Stimulated activated memory B cell treated with anti-CD40 and anti-IgM and Interleukin-4, amounts not matched to agents 10 μg/mL and 1 μg/mL and 100 μg/mL, for 72 hours (primary cell): ENCODE data around the gene PRR11.

ENCODE experiments used
- ATAC-seq: fragments of 150-1000 bp; cut with Tn5 transposase; 2 replicates; pipeline ENCODE4 v1.10.0; 2021
- H3K27ac Mint-ChIP-seq: one replicate; pipeline ENCODE4 v1.8.0; 2022; ENCODE audit warnings: mild to moderate bottlenecking, mixed read lengths
- H3K27me3 Mint-ChIP-seq: one replicate; pipeline ENCODE4 v1.8.0; 2022; ENCODE audit warnings: mixed read lengths
- H3K36me3 Mint-ChIP-seq: one replicate; pipeline ENCODE4 v1.8.0; 2022; ENCODE audit warnings: mixed read lengths
- H3K4me1 Mint-ChIP-seq: one replicate; pipeline ENCODE4 v1.8.0; 2022; ENCODE audit warnings: mixed read lengths
- H3K4me3 Mint-ChIP-seq: one replicate; pipeline ENCODE4 v1.8.0; 2022; ENCODE audit warnings: mild to moderate bottlenecking, moderate library complexity, mixed read lengths
- H3K9me3 Mint-ChIP-seq: one replicate; pipeline ENCODE4 v1.8.0; 2022; ENCODE audit warnings: mixed read lengths

Gene PRR11

GRCh38 chr17:59139939-59140338 lies 15.6 kb upstream of the PRR11 start:
- Mint-ChIP-seq H3K36me3 (peaks cover 9% of the 10 kb centered on the region), H3K9me3 (no peaks in the 10 kb centered on the region), H3K27ac (no peak overlapping the region), H3K27me3 (no peaks in the 10 kb centered on the region), H3K4me1 (no peaks in the 10 kb centered on the region), H3K4me3 (no peak overlapping the region)
- no peak for ATAC-seq

GRCh38 chr17:59141860-59142259 lies 13.7 kb upstream of the PRR11 start:
- no peak overlapping the region for H3K4me3 Mint-ChIP-seq
- H3K9me3 Mint-ChIP-seq: no peaks in the 10 kb centered on the region
- peaks cover 16% of the 10 kb centered on the region for H3K36me3 Mint-ChIP-seq
- no peak for ATAC-seq
- H3K27me3 Mint-ChIP-seq: no peaks in the 10 kb centered on the region
- peaks cover 8% of the 10 kb centered on the region for H3K4me1 Mint-ChIP-seq
- H3K27ac Mint-ChIP-seq: no peak overlapping the region

GRCh38 chr17:59145571-59146096 lies 9.9 kb upstream of the PRR11 start:
- H3K4me1 Mint-ChIP-seq: peaks cover 15% of the 10 kb centered on the region
- ATAC-seq: no peak
- H3K4me3 Mint-ChIP-seq: no peak overlapping the region
- H3K27me3 Mint-ChIP-seq: no peaks in the 10 kb centered on the region
- no peak overlapping the region for H3K27ac Mint-ChIP-seq
- peaks cover 16% of the 10 kb centered on the region for H3K36me3 Mint-ChIP-seq
- H3K9me3 Mint-ChIP-seq: no peaks in the 10 kb centered on the region

GRCh38 chr17:59149051-59149450 lies 6.5 kb upstream of the PRR11 start:
- no peak overlapping the region for H3K27ac Mint-ChIP-seq
- H3K36me3 Mint-ChIP-seq: peaks cover 13% of the 10 kb centered on the region
- no peaks in the 10 kb centered on the region for H3K27me3 Mint-ChIP-seq
- no peak overlapping the region for H3K4me3 Mint-ChIP-seq
- H3K9me3 Mint-ChIP-seq: no peaks in the 10 kb centered on the region
- peaks cover 26% of the 10 kb centered on the region for H3K4me1 Mint-ChIP-seq
- ATAC-seq: no peak

- Mint-ChIP-seq H3K4me1 (peaks cover 30% of the 10 kb centered on the region), H3K4me3 (no peak overlapping the region), H3K27me3 (no peaks in the 10 kb centered on the region), H3K36me3 (peaks cover 7% of the 10 kb centered on the region), H3K9me3 (no peaks in the 10 kb centered on the region), H3K27ac (no peak overlapping the region)
- no peak for ATAC-seq
Observed at GRCh38 chr17:59149841-59150511, 5.6 kb upstream of the PRR11 start.

- no peak for ATAC-seq
- Mint-ChIP-seq H3K4me1 (peaks cover 22% of the 10 kb centered on the region), H3K4me3 (no peak overlapping the region), H3K9me3 (no peaks in the 10 kb centered on the region), H3K27me3 (no peaks in the 10 kb centered on the region), H3K36me3 (no peaks in the 10 kb centered on the region), H3K27ac (no peak overlapping the region)
Observed at GRCh38 chr17:59151006-59151405, 4.5 kb upstream of the PRR11 start.

- no peak for ATAC-seq
- Mint-ChIP-seq H3K27ac (no peak overlapping the region), H3K27me3 (no peaks in the 10 kb centered on the region), H3K36me3 (no peaks in the 10 kb centered on the region), H3K9me3 (no peaks in the 10 kb centered on the region), H3K4me3 (no peak overlapping the region), H3K4me1 (peaks cover 22% of the 10 kb centered on the region)
Observed at GRCh38 chr17:59151591-59151990, 4.0 kb upstream of the PRR11 start.

GRCh38 chr17:59152925-59153324 lies 2.6 kb upstream of the PRR11 start:
- H3K4me3 Mint-ChIP-seq: no peak overlapping the region
- no peaks in the 10 kb centered on the region for H3K27me3 Mint-ChIP-seq
- no peak for ATAC-seq
- no peak overlapping the region for H3K27ac Mint-ChIP-seq
- peaks cover 22% of the 10 kb centered on the region for H3K4me1 Mint-ChIP-seq
- H3K9me3 Mint-ChIP-seq: no peaks in the 10 kb centered on the region
- no peaks in the 10 kb centered on the region for H3K36me3 Mint-ChIP-seq

GRCh38 chr17:59154292-59154720 lies 1.2 kb upstream of the PRR11 start:
- Mint-ChIP-seq H3K27ac (no peak overlapping the region), H3K9me3 (no peaks in the 10 kb centered on the region), H3K4me1 (peaks cover 22% of the 10 kb centered on the region), H3K4me3 (no peak overlapping the region), H3K27me3 (no peaks in the 10 kb centered on the region), H3K36me3 (no peaks in the 10 kb centered on the region)
- no peak for ATAC-seq

GRCh38 chr17:59154721-59155438 lies 666 bp upstream of the PRR11 start, which contains the start of gene SKA2:
Gene SKA2 (minus strand): TSS chr17:59155186. CDS start chr17:59155163, 23 bp downstream.
- no peak within 1 kb of the TSS for H3K4me3 Mint-ChIP-seq
- H3K27me3 Mint-ChIP-seq: no peaks in the 10 kb centered on the region
- no peaks in the 10 kb centered on the region for H3K36me3 Mint-ChIP-seq
- no peaks in the 10 kb centered on the region for H3K9me3 Mint-ChIP-seq
- ATAC-seq: peak; percentile 95
- H3K4me1 Mint-ChIP-seq: peaks cover 16% of the 10 kb centered on the region
- H3K27ac Mint-ChIP-seq: no peak within 1 kb of the TSS

- Mint-ChIP-seq H3K27me3 (no peaks in the 10 kb centered on the region), H3K36me3 (no peaks in the 10 kb centered on the region), H3K9me3 (no peaks in the 10 kb centered on the region), H3K4me1 (no peaks in the 10 kb centered on the region), H3K27ac (peak overlapping the region; percentile 1), H3K4me3 (no peak overlapping the region)
- ATAC-seq: no peak
Observed at GRCh38 chr17:59160157-59161025, 4.8 kb downstream of the PRR11 start.

GRCh38 chr17:59161477-59161876 lies 5.9 kb downstream of the PRR11 start:
- Mint-ChIP-seq H3K27me3 (no peaks in the 10 kb centered on the region), H3K4me1 (no peaks in the 10 kb centered on the region), H3K4me3 (no peak overlapping the region), H3K27ac (peak overlapping the region; percentile 30), H3K36me3 (no peaks in the 10 kb centered on the region), H3K9me3 (no peaks in the 10 kb centered on the region)
- no peak for ATAC-seq

- peak overlapping the region; percentile 51 for H3K27ac Mint-ChIP-seq
- H3K9me3 Mint-ChIP-seq: no peaks in the 10 kb centered on the region
- ATAC-seq: peak; percentile 90
- H3K27me3 Mint-ChIP-seq: no peaks in the 10 kb centered on the region
- H3K36me3 Mint-ChIP-seq: no peaks in the 10 kb centered on the region
- peaks cover 7% of the 10 kb centered on the region for H3K4me1 Mint-ChIP-seq
- H3K4me3 Mint-ChIP-seq: no peak overlapping the region
Observed at GRCh38 chr17:59165933-59166342, 10.4 kb downstream of the PRR11 start.

- H3K4me1 Mint-ChIP-seq: peaks cover 7% of the 10 kb centered on the region
- H3K4me3 Mint-ChIP-seq: no peak overlapping the region
- no peak overlapping the region for H3K27ac Mint-ChIP-seq
- ATAC-seq: peak; percentile 41
- no peaks in the 10 kb centered on the region for H3K36me3 Mint-ChIP-seq
- H3K27me3 Mint-ChIP-seq: no peaks in the 10 kb centered on the region
- H3K9me3 Mint-ChIP-seq: no peaks in the 10 kb centered on the region
Observed at GRCh38 chr17:59167571-59168001, 12.0 kb downstream of the PRR11 start.

- H3K27ac Mint-ChIP-seq: no peak overlapping the region
- H3K27me3 Mint-ChIP-seq: no peaks in the 10 kb centered on the region
- peaks cover 6% of the 10 kb centered on the region for H3K36me3 Mint-ChIP-seq
- H3K9me3 Mint-ChIP-seq: no peaks in the 10 kb centered on the region
- H3K4me1 Mint-ChIP-seq: peaks cover 4% of the 10 kb centered on the region
- no peak overlapping the region for H3K4me3 Mint-ChIP-seq
- ATAC-seq: no peak
Observed at GRCh38 chr17:59172436-59173004, 17.0 kb downstream of the PRR11 start.
